Measurements from ENCODE around the gene NME9. TPM values are rescaled to one million over a fixed set of nuclear protein-coding genes. Genes with fewer than 3 reads are reported as not detected.

The NME9 gene
- total RNA-seq, 1 experiment from 2014 or later = not detected

DNA sequence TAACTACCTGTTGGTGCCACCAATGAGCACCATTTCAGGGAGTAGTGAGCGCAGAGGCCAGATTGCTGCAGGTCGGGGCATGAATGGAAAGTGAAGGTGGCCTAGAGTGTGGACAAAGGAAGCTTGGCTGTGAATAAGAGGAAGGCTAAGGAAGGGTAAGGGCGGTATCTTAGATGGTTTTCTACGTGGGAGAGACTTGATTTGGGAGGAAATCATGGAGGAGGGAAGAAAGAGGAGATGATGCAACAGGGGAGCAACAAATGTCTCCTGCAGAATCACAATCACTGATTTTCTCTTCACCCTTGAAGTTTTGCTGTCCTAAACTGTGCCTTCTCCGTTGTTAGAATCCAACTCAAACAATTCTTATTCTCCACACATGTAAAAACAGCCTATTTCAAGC lies 21.8 kb downstream of the NME9 start:
- Histone ChIP-seq H3K9me3 (ENCODE audit: control insufficient read depth, insufficient read depth, low read depth, low read length) (peaks cover 11% of the 10 kb centered on the region; the same call in 1 of the 2 replicates), H3K27ac (ENCODE audit: low read length) (no peak overlapping the region), H3K27me3 (ENCODE audit: control insufficient read depth, insufficient read depth, low read length) (peaks cover 14% of the 10 kb centered on the region), H3K4me1 (ENCODE audit: control insufficient read depth, insufficient read depth, low read length) (no peaks in the 10 kb centered on the region), H3K4me3 (ENCODE audit: low read depth in 2 of 2, low read length in 2 of 2) (no peak overlapping the region), H3K36me3 (ENCODE audit: control insufficient read depth, insufficient read depth, low read length) (no peaks in the 10 kb centered on the region)
- TF ChIP-seq SIN3A (IDR thresholded peaks at IDR 0.05; ENCODE audit: borderline replicate concordance, insufficient read depth, low read depth, low read length) (no peak), POLR2AphosphoS5 (IDR thresholded peaks at IDR 0.05; ENCODE audit: low read depth, low read length) (no peak), TCF7L2 (IDR thresholded peaks at IDR 0.05; ENCODE audit: low read depth, low read length) (no peak), REST (IDR thresholded peaks at IDR 0.05; ENCODE audit: insufficient read depth in 1 of 2, low read depth in 2 of 2, low read length in 1 of 2) (no peak)
- TF ChIP-seq, protein P1, sequence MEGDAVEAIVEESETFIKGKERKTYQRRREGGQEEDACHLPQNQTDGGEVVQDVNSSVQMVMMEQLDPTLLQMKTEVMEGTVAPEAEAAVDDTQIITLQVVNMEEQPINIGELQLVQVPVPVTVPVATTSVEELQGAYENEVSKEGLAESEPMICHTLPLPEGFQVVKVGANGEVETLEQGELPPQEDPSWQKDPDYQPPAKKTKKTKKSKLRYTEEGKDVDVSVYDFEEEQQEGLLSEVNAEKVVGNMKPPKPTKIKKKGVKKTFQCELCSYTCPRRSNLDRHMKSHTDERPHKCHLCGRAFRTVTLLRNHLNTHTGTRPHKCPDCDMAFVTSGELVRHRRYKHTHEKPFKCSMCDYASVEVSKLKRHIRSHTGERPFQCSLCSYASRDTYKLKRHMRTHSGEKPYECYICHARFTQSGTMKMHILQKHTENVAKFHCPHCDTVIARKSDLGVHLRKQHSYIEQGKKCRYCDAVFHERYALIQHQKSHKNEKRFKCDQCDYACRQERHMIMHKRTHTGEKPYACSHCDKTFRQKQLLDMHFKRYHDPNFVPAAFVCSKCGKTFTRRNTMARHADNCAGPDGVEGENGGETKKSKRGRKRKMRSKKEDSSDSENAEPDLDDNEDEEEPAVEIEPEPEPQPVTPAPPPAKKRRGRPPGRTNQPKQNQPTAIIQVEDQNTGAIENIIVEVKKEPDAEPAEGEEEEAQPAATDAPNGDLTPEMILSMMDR (IDR thresholded peaks at IDR 0.05) = no peak
- ChIA-PET POLR2A (no interaction called here), CTCF (no interaction called here)
- intact Hi-C loops (cut with micrococcal nuclease; ENCODE audit: unreplicated experiment) (no loop called here), in situ Hi-C loops (cut with HindIII; ENCODE audit: low pct_unique_long_range_greater_than_20kb, low sequenced_read_pairs) (no loop called here)
- ATAC-seq (no peak), DNase-seq (ENCODE audit: low read depth, low spot score) (no peak)
- no TSS peak for BruUV-seq (replicated peaks)

DNA sequence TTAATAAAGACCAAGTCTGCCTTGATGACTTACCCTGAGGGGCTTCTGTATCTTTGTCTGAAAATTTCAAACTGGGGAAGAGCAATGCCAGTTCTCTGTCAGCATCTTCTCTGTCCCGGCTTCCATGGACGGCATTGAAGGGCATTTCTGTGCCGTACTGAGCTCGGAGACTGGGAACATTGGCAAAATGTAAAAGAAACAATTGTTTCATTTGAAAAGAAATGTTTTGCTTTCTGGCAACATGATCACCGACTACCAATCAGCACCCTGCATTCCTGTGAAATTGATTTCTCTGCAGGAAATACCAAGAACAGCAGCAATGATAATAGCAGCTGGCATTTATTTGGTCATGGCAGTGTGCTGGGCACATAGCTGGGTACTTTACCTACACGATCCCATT lies 26.2 kb downstream of the NME9 start:
- TF ChIP-seq REST (IDR thresholded peaks at IDR 0.05; ENCODE audit: insufficient read depth in 1 of 2, low read depth in 2 of 2, low read length in 1 of 2) = no peak
- TF ChIP-seq POLR2AphosphoS5 (IDR thresholded peaks at IDR 0.05; ENCODE audit: low read depth, low read length) = no peak
- no peak for TF ChIP-seq SIN3A (IDR thresholded peaks at IDR 0.05; ENCODE audit: borderline replicate concordance, insufficient read depth, low read depth, low read length)
- TF ChIP-seq, protein P1 (IDR thresholded peaks at IDR 0.05) = no peak
- no peak for TF ChIP-seq TCF7L2 (IDR thresholded peaks at IDR 0.05; ENCODE audit: low read depth, low read length)
- Histone ChIP-seq H3K4me3 (ENCODE audit: low read depth in 2 of 2, low read length in 2 of 2) (no peak overlapping the region), H3K27ac (ENCODE audit: low read length) (no peak overlapping the region), H3K36me3 (ENCODE audit: control insufficient read depth, insufficient read depth, low read length) (no peaks in the 10 kb centered on the region), H3K27me3 (ENCODE audit: control insufficient read depth, insufficient read depth, low read length) (no peaks in the 10 kb centered on the region), H3K9me3 (ENCODE audit: control insufficient read depth, insufficient read depth, low read depth, low read length) (peaks cover 5% of the 10 kb centered on the region; the same call in 1 of the 2 replicates), H3K4me1 (ENCODE audit: control insufficient read depth, insufficient read depth, low read length) (no peaks in the 10 kb centered on the region)
- DNase-seq (ENCODE audit: low read depth, low spot score) (no peak), ATAC-seq (no peak)
- ChIA-PET POLR2A (no interaction called here), CTCF (no interaction called here)
- intact Hi-C loops (cut with micrococcal nuclease; ENCODE audit: unreplicated experiment) (no loop called here), in situ Hi-C loops (cut with HindIII; ENCODE audit: low pct_unique_long_range_greater_than_20kb, low sequenced_read_pairs) (no loop called here)
- BruUV-seq (replicated peaks) = no TSS peak

Measured in Panc1 (cell line).